COLO668 (cell line): ENCODE measurements around the gene CTNS.

Experiments
- DNase-seq: peaks from one replicate; lab custom pipeline; 2025; ENCODE audit not compliant: unreplicated experiment; lab: John Stamatoyannopoulos, UW

Gene CTNS

DNA sequence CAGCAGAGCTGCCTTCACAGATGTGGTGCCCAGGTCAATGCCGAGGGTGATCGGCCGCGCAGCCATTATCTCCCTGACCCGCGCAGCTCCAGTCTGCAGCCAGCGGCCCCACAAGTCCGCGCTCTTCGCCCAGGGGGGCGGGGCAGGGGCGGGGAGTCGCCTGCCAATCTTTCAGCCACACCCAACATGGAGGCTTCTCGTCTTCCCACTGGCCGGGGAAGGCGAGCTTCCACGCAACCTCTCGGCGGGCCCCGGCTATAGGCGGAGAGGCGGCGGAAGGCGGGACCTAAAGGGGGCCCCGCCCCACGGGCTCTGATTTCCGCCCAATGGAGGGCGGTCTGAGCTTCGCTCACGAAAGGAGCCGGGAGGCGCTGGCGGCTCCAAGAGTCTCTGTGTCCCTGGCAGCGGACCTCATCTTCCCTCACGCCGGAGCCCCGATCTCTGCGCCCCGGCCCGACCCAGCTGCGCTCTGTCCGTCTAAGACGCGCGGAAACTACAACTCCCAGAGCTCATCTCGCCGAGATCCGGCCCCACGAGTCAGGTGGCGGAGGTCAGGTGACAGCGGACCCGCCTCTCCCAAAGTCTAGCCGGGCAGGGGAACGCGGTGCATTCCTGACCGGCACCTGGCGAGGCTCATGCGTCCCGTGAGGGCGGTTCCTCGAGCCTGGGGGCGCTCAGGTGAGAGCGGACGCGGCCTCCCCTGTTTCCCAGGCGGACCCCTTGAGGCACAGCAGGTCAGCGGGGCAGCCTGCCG lies at the start of gene CTNS, which contains the start of gene SHPK:
CTNS (plus strand) TSS at position 607 of the 754 bp plus-strand sequence. CDS start 3,447 bp downstream, outside the sequence.
SHPK (minus strand) TSS at position 97 of the 754 bp plus-strand sequence; CDS start at position 66, 31 bp downstream.
- peak; percentile 93 for DNase-seq

DNA sequence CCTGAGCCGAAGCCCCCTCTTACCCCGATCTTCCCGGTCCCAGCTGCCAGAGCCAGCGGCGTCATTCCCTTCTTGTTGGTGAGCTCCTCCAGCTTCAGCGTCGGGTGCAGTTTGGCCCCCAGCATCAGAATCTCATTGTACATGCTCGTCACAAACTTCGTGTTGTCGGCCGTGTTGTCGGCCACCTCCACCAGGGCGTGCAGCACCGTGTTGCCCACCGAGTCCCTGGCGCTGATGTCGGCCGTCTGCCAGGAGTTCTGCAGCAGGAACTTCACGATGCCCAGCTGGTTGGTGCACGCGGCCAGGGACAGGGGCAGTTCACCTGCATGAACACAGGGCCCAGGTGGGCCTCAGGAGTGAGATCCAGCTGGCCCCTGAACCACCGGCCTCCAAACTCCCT lies 46.8 kb upstream of the CTNS start:
- DNase-seq, result no peak

DNA sequence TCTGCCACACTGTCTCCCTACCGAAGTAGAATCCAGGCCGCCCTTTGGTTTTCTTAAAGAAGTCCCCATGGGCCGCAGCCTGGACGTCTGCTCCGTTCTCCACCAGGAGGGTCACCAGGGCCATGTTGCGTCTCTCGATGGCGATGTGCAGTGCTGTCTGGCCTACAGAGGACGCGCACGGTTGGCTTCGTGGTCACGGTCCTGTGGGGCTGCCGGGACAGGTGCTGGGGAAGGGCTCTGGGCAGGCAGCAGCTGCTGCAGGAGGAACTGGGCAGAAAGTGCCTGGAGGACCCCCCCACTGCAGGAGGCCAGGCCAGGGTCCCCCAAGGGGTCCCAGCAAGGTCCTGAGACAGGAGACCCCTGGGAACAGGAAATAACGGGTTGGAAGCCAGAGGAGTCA lies 46.3 kb upstream of the CTNS start:
- DNase-seq, result no peak

DNA sequence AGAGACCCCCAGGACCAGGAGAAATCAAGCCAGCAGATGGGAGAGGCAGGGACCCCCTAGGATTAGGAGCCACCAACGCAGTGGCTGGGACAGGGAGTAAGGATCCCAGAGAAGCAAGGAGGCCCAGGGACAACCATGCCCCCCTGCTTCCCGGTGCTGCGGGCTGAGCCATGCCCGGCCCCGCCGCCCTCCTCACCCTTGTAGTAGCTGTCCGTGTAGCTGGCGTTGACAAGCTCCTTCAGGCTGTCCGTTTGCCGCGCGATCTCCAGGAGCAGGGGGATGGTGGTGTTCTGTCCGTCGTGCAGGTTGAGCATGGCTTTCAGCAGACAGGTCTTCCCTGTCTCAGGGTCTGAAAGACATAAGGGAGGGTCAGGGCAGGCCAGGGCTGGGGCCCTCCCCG lies 45.8 kb upstream of the CTNS start:
- DNase-seq, result no peak

DNA sequence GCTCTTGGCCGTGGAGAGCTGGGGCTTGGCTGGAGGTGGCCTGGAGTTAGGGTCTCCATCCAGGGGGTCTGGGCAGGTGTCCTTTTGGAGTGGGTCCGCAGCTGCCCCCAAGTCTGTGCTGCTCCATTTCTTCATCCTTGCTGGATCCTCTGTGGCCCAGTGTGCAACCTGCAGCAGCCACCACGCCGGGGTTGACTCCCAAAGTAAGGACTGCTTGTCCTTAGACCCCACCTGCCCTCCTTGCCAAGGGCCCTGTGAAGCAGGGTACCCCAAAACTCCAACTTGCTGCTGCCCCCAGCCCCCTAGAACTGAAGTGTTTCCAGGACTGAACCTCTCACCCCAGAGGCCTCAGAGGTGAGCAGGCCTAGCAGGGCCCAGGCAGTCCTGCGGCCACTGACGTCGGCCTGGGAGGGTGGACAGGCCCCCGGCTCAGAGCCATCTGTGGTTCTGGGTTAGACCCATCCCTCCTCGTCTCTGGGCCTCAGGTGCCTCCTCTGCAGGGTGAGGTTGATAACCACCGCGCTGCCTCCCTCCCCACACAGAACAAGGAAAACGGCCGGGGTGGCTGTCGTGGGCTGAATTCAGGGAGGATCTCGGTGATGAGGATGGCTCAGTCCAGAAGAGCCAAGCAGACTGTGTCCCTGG lies 44.2 kb upstream of the CTNS start:
- no peak for DNase-seq

DNA sequence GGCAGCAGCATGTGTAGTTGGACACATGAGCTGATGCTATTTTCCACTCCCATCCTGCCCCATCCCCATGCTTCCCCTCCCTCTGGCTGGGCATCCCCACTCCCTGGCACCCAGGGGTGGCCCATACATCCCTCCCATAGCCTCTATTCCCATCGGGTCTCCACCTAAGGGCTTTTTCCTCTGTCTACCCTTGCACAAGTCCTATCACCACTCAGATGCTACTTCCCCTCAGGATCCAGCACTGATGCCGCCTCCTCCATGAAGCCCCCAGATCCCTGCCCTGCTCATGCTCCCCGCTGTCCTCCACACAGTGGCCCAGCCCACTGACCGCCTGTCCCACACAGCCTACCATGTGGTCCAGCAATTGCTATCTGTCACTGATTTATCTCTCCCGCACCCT lies 43.2 kb upstream of the CTNS start:
- DNase-seq, result no peak

DNA sequence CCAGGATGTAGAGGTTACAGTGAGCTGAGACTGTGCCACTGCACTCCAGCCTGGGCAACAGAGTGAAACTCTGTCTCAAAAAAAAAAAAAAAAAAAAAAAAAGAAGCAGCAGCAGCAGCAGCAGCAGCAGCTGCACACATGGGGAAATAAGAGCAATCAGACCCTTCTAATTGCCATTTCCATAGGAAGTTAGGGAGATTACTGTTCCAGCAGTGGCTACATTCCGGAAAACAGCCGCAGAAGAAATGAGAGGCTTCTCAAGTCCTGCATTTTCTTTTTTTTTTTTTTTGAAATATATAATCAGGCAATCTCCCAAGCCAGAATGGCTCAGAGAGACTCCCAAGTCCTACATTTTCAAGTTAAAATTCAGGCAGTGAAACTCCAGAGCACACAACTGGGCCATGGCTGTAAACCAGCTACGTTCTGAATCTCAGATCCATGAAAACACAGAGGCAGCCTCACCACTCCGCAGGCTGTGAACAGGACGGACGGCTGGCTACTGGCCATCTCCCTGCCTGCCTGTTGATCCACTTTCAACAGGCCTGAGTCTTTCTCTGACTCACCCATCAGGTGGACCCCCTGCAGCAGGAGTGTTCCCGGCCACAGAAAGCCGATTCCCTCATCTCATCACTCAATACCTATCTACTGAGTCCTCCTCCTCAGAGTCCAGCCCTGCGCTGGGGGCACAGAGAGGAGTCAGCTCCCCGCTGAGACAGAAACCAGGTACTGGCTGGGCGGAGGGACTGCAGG lies 42.3 kb upstream of the CTNS start:
- DNase-seq, result no peak

DNA sequence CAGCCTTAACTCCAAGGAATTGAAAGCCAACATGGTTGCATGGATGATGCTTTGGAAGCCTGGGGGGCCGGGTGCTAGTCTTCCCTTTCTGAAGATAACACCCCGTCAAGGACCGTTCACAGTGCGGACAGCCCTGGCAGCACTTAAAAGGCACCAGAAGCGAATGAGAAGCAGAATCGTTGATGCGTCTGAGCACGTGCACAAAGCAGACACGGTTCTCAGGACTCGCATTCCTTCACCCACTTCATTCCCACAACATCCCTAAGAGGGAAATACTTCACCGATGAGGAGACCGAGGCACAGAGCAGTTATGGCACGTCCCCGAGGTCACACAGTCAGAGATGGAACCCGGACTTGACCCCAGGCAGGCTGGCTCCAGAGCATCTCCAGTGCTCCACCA lies 41.6 kb upstream of the CTNS start:
- DNase-seq, result no peak

DNA sequence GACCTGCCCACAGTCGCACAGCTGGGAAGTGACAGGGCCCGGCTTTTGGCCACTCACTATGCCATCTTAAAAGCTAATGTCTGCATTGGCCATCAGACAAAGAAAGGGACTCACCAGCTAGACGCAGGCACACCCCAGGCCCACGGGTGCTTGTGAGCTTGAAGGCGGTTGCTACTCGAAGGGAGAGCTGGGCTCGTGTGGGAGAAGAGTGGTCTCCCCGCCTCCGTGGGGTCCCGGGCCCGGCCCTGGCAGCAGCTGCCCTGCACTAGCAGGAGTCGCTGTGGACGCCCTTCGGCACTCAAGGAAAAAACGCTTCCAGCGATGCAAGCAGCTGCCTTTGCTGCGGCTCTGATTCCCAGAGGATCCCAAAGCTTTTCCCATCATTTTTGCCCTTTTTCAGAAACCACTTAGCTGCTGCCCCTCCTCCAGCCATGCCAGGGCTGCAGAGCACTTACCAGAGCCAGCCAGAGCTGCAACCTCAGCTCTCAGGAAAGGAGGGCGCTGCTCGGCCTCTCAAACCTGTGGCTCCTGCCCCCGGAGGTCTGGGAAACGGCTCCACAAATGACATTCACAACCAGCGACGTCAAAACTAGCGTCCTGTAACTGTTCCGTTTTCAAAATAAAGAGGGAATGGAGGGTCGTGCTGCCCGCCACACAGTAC lies 39.6 kb upstream of the CTNS start:
- DNase-seq, result no peak

DNA sequence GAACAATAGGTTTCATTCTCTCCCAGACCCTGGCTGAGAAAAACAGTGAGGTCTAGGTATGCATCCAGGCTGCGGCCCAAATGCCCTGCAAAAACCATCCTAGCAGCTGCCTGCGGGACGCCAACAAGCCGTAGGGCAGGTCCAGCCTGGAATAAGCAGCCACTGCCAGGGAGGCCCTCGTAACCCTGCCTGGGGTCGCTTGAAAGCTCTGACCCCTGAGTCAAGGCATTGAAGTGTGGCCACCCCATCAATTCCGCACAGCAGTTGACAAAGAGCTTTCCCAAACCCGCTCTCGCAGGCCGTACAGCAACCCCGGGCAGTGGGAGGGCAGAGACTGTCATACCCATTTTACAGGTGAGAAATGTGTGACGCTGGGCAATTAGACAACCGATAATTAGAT lies 38.5 kb upstream of the CTNS start:
- DNase-seq, result no peak

DNA sequence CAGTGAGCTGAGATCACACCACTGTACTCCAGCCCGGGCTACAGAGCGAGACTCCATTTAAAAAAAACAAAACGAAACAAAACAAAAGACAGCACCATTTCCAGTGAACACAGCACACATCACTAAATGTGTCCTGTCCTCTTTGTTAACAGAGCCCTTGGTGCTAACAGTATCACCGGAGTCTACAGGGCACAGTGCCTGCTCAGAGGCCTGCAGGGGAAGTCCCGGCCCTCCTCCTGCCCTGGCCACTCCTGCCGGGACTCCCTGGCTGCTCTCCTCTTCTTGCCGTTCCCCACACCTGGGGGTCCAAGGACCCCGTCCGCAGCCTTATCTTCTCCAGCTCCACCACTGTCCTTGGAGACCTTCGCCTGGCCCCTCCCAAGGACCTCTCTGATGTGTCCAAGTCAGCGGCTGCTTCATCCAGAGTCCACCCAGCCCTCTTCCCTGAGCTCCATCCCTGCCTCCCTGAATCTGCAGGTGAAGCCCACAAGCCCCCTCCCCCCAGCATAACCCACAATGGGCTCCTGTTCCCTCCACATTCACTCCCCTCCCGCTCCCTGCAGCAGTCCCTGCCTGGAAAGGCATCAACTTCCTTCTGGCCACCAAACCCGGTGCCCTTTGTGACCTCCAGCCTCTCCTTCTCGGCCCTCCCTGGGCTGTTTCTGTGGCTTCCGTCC lies 35.9 kb upstream of the CTNS start:
- DNase-seq, result no peak

DNA sequence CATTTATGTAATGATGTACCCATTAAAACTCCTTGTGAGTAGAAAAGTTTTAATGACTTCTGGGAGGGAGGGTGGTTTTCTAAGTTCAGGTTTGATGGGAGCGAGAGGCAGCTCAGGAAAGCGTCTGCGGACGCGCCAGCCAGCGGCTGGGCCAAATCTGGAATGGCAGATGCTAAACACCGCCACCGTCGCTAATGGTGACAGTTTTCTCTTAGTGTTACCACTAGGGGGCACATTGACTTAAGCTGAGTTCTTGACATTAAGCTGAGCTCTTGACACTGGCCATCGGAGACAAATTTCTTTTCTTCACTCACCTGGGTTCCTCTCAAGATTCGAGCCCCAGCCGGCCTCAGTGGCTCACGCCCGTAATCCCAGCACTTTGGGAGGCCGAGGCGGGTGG lies 34.1 kb upstream of the CTNS start:
- peak; percentile 2 for DNase-seq

DNA sequence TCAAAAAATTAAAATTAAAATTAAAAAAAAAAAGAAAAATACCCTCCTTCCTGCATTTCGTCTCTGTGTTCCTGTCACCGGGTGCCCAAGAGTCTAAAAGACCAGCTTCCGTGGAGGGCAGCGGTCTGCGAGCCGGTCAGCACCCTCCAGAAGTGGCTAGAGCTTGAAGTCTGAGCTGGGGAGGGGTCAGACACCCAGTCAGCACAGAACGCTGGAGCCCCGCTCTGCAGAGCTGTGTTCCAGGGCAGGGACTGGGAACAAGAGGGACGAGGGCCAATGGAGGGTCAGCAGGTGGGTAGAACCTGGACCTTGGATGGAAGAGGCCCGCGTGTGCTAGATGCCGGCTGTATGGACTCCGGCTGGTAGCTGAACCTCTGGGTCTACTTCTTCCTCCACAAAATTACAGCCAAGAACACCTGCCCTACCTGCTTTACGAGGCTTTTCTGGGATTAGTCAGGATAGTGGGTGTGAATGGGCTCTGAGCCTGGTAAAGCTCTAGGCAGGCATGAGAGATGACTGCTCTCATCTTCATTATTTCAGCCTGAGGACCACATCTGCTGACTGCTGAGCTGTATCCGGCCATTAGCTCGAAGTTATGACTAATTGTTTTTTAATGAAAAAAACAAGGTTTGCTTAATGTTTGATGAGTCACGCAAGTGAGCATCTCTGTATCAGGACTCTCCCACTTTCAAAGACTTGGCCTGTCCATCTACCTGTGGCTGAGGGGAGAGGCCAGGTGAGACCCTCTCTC lies 33.3 kb upstream of the CTNS start:
- DNase-seq, result no peak

DNA sequence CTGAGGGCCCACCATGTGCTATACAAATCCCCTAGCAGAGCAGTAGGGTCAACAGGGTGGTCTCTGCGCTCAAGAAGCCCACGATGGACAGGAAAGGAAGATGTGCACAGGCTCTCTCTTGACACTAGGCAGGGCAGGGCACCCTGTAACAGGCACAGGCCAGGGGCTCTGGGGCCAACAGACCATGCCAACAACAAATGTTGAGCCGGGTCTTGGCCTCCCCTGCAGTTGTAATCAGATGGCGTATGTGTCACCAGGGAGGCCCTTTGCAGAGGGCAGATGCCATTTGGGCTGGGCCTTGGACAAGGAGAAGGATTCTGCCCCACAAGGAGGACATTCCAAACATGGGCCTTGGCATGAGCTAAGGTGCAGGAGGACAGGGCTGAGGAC lies 32.7 kb upstream of the CTNS start:
- DNase-seq, result no peak

DNA sequence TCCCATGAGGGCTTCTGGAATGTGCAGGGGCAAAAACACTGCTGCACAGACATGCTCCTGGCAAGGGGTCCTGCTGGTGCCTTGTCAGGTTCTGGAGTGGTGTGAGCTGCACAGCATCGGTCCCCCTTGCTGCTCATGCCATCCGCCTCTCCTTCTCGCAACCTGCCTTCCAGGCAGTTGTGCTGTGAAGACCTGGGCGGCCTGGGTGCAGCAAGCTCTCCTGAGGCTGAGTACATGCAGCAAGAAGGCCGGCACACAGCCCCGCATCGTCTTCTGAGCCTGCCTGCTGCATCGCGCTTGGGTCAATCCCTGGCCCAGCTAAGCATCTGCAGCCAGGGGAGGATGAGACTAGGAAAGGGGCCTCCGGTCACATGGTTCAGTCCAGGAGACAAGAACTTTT lies 26.9 kb upstream of the CTNS start:
- no peak for DNase-seq

DNA sequence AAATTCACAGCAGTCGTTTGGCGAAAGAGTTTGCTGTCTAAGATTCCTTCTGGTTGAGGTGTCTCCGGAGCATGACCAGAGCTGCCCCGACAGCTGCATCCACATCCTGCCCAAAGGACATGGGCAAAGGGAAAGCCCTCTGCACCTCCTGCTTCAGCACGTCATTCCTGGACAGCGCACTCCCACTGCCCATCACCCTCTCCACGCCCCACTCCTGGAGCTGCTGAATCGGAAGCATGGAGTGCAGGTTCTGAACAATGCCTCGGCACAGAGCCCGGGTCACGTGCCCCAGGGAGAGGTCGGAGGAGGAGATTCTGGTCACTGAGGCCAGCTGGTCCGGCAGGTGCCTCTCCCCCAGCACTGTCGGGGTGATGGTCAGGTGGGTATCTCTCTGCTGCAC lies 26.0 kb upstream of the CTNS start:
- DNase-seq, result no peak

DNA sequence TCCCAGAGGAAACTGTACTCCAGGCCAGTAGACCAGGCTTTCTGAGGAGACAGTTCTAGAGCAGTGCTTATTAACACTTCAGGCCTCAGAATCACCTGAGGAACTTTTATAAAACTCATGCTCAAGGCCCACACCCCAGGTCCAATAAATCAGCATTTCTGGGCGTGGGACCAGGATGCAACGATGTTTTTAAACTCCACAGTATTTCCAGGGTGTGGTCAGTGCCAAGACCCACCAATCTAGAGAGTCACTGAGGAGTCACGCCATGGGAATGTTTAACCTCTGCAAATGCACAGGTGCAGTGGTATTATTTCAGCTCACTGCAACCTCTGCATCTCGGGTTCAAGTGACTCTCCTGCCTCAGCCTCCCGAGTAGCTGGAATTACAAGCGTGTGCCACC lies 23.4 kb upstream of the CTNS start:
- DNase-seq, result no peak

DNA sequence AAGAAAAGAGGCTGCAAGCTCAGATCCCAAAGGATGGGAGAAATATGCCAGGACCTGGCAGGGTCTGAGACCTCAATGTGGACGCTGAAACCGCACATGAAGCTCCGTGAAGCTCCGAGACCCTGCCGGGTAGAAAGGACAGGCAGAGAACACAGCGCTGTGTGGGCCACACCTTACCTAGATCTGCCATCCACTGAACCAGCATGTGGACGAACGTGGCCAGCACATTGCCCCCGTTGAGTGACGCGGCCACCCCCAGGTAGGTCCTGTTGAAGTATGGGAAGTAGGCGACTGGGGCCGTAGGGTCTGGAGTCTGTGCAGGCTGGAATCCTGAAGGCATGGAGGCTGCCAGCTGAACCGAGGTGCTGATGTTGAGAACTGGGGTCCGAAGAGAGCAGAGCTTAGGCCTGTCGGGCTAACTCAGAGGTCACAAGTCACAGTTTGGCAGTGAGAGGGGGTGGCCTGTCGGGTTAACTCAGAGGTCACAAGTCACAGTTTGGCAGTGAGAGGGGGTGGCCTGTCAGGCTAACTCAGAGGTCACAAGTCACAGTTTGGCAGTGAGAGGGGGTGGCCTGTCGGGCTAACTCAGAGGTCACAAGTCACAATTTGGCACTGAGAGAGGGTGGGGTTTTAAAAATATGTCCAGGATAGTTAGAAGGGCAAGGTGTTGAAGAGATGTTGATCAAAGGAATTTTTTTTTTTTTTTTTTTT lies 21.2 kb upstream of the CTNS start:
- no peak for DNase-seq

DNA sequence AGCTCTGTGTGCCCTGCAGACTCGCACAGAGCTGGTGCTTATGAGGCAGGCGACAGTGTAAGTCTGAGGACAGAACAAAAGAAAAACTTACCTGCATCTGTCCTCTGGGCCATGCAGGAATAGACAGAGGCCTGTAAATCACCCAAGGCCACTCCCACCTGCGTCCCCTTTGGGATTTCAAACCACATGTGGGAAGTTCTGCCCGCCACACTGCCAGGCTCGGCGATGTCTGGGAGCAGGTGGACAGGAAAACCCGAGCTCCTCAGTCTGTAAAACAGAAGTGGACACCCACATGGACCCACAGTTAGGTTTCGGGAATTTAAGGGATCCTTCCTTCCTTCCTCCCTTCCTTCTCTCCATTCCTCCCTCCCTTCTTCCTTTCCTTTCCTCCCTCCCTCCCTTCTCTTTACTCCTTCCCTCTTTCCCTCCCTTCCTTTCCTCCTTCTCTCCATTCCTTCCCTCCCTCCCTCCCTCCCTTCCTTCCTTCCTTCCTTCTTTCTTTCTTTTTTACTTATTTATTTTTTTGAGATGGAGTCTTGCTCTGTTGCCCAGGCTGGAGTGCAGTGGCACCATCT lies 15.3 kb upstream of the CTNS start:
- no peak for DNase-seq
